ENCODE data around the gene ARGLU1. TPM values are rescaled to one million over a fixed set of nuclear protein-coding genes. Genes with fewer than 3 reads are reported as not detected.

Gene ARGLU1, protein sequence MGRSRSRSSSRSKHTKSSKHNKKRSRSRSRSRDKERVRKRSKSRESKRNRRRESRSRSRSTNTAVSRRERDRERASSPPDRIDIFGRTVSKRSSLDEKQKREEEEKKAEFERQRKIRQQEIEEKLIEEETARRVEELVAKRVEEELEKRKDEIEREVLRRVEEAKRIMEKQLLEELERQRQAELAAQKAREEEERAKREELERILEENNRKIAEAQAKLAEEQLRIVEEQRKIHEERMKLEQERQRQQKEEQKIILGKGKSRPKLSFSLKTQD
- total RNA-seq, result 43.0 and 46.3 TPM in 2 replicates

DNA sequence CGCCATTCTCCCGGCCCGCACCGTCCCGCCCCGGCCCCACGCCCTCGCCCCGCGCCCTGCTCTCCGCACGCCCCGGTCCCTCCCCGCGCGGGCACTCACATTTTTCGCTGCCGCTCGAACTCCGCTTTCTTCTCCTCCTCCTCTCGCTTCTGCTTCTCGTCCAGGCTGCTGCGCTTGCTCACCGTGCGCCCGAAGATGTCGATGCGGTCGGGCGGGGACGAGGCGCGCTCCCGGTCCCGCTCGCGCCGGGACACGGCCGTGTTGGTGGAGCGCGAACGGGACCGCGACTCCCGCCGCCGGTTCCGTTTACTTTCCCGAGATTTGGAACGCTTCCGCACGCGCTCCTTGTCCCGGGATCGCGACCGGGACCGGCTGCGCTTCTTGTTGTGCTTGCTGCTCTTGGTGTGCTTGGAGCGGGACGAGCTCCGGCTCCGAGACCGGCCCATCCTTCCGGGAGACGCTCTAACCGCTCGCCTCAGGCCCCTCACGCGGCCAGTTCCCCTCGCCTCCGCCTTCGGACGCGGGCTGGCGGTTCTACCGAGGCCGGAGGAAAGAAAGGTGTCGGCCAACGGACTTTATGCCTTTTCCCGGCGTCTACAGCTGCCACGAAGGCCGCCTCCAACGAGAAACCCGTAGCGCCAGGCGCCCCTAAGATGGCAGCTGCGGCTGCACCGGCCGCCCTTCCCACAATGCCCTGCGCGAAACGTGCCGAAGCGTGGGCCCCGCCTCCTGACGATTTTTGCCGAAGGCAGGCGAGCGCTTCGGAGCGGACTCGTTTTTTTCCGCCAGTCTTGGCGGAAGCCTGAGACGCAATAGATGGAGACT is at the start of gene ARGLU1:
Gene ARGLU1, minus strand, starts transcription at position 664 of the 825 bp plus-strand sequence. Its CDS starts 218 bp downstream, at position 446.
- H3K4me3 ChIP-seq (ENCODE audit: low read depth, low read length), result peak within 1 kb of the TSS; percentile 91
- TF ChIP-seq, protein P1, sequence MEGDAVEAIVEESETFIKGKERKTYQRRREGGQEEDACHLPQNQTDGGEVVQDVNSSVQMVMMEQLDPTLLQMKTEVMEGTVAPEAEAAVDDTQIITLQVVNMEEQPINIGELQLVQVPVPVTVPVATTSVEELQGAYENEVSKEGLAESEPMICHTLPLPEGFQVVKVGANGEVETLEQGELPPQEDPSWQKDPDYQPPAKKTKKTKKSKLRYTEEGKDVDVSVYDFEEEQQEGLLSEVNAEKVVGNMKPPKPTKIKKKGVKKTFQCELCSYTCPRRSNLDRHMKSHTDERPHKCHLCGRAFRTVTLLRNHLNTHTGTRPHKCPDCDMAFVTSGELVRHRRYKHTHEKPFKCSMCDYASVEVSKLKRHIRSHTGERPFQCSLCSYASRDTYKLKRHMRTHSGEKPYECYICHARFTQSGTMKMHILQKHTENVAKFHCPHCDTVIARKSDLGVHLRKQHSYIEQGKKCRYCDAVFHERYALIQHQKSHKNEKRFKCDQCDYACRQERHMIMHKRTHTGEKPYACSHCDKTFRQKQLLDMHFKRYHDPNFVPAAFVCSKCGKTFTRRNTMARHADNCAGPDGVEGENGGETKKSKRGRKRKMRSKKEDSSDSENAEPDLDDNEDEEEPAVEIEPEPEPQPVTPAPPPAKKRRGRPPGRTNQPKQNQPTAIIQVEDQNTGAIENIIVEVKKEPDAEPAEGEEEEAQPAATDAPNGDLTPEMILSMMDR (conservative IDR thresholded peaks at IDR 0.05; ENCODE audit: low read depth, low read length), result no peak
- no peak for DNase-seq (ENCODE audit: low read depth)

DNA sequence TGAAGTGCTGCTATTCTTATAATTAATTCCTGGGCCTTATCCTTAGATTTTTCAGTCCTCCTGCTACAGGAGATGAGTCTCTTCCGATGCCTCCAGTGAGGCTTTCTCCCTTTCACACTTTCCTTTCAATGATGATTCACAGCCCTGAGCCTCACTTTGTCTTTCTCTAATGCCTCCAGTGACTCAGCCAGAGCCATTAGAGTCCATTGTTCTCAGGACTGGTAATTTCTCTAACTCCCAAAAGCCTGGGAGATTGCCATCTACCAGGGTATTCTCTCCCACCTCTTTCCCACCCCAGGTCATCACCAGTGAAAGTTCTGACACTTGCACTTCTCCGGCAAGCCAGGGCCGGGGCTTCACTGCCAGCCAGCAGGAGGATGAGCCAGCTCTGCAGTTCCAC is 49.6 kb upstream of the ARGLU1 start:
- TF ChIP-seq, protein P1 (conservative IDR thresholded peaks at IDR 0.05; ENCODE audit: low read depth, low read length), result no peak
- no peak overlapping the region for H3K4me3 ChIP-seq (ENCODE audit: low read depth, low read length)
- peak; percentile 42 for DNase-seq (ENCODE audit: low read depth)

DNA sequence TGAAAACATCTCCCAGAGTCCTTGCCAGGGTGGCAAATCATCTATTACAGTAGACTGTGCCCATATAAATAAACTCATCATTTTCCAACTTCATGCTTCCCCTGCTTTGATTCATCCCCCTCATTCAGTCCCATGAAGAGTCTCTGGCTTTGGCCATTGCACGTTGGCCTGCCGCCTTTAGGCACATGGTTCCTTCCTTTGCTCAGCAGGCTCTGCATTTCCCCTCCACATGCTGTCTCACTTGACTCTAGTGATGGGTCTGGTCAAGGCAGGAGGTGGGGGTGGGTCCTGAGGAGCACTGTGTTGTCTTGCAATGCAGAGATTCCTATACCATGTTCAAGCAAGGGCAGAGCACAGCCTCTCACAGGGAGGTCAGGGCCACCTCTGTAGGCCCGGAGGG is 48.8 kb upstream of the ARGLU1 start:
- DNase-seq (ENCODE audit: low read depth), result no peak

DNA sequence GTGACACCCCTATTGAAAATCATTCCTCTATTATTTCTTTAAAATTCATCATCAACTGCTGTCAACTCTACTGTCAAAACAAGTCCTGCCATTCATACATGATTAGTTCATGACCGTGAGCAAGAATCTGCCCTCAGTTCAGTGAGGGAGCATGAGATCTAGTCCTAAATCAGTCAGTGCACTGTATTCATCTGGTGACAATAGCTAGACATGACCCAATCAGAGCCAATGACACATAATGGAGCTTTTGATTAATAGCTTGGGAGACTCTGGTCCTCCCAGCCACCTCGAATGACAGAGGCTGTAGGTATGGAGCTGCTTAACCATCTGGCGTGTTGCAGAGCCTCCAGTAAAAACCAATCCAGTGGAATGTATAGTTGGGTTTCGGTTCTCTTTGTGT is 46.9 kb upstream of the ARGLU1 start:
- TF ChIP-seq, protein P1 (conservative IDR thresholded peaks at IDR 0.05; ENCODE audit: low read depth, low read length), result no peak
- H3K4me3 ChIP-seq (ENCODE audit: low read depth, low read length), result no peak overlapping the region
- no peak for DNase-seq (ENCODE audit: low read depth)

More for the DNA sequence above, 48.8 kb upstream of the ARGLU1 start:
- TF ChIP-seq, protein P1 (conservative IDR thresholded peaks at IDR 0.05; ENCODE audit: low read depth, low read length), result no peak
- H3K4me3 ChIP-seq (ENCODE audit: low read depth, low read length), result no peak overlapping the region

DNA sequence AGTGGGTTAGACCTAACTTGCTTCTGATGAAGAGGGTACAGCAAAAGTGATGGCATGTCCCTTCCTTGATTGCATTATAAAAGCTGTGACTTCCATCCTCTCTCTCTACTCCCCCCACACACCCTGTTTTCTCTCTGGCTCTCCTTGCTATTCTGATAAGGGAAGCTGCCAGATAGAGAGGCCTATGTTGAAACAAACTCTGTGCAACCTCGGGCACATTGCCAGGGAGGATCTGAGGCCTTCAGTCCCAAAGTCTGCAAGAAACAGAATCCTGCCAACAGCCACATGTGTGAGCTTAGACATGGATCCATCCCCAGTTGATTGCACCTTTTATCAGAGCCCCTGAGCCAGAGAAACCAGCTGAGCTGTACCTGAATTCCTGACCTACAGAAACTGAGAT is 44.8 kb upstream of the ARGLU1 start:
- H3K4me3 ChIP-seq (ENCODE audit: low read depth, low read length), result no peak overlapping the region
- no peak for DNase-seq (ENCODE audit: low read depth)
- TF ChIP-seq, protein P1 (conservative IDR thresholded peaks at IDR 0.05; ENCODE audit: low read depth, low read length), result no peak

DNA sequence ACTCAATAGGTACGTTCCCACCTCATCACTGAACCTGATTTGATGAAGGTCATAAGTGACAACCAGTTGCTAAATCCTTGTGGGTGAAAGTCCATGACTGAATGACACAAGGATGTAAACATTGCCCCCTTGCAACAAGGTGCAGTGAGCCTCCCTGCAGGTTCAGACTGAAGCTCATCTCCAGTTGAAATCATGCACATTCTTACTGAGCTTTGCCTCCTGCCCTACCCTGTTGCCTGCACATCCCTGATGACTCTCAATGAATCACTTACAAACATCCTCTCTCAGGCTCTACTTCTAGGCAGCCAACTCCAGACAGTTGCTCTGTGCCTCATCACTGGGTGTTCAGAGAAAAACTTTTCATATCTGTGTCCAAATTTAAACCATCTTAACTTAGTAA is 42.5 kb upstream of the ARGLU1 start:
- DNase-seq (ENCODE audit: low read depth), result no peak
- H3K4me3 ChIP-seq (ENCODE audit: low read depth, low read length), result no peak overlapping the region
- TF ChIP-seq, protein P1 (conservative IDR thresholded peaks at IDR 0.05; ENCODE audit: low read depth, low read length), result no peak
